Measurements from ENCODE around the gene MUC7.

- TF ChIP-seq SIN3A (IDR thresholded peaks at IDR 0.05; ENCODE audit: borderline replicate concordance, insufficient read depth, low read length) (no peak), POLR2AphosphoS5 (IDR thresholded peaks at IDR 0.05; ENCODE audit: low read depth, low read length) (no peak), TAF1 (IDR thresholded peaks at IDR 0.05; ENCODE audit: borderline replicate concordance, insufficient read depth, low read length) (no peak), FOXP2 (optimal IDR thresholded peaks at IDR 0.05; ENCODE audit: borderline replicate concordance, extremely low read depth, extremely low read length, insufficient read depth) (no peak)
These were observed 8.7 kb upstream of the MUC7 start for GRCh38 chr4:70463335-70463734.
